HG02884 (cell line): Measurements from ENCODE around the gene ARID2.

Source experiments
- ATAC-seq: cut with Tn5 transposase; IDR thresholded peaks from one replicate; pipeline ENCODE4 v1.9.1; 2021; ENCODE audit warnings: mild to moderate bottlenecking, moderate library complexity; ENCODE audit not compliant: unreplicated experiment

ARID2 gene

DNA sequence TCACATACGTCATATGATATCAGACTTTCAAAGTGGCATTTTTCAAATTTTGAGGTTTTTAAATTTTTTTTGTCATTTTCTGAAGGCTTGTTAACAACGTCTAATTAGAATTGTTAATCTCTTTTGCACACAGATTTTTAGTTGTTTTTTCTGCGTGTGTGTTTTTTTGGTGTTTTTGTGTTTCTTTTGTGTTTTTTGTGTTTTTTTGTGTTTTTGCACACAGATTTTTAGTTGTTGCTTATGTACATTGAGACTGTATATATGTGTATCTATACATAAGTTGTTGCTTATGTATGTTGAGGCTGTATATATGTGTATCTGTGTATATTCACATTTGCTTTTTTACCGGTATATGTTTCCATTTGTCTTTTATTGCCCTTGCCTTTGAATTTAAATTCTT is 30.8 kb downstream of the ARID2 start:
- ATAC-seq, result no peak

DNA sequence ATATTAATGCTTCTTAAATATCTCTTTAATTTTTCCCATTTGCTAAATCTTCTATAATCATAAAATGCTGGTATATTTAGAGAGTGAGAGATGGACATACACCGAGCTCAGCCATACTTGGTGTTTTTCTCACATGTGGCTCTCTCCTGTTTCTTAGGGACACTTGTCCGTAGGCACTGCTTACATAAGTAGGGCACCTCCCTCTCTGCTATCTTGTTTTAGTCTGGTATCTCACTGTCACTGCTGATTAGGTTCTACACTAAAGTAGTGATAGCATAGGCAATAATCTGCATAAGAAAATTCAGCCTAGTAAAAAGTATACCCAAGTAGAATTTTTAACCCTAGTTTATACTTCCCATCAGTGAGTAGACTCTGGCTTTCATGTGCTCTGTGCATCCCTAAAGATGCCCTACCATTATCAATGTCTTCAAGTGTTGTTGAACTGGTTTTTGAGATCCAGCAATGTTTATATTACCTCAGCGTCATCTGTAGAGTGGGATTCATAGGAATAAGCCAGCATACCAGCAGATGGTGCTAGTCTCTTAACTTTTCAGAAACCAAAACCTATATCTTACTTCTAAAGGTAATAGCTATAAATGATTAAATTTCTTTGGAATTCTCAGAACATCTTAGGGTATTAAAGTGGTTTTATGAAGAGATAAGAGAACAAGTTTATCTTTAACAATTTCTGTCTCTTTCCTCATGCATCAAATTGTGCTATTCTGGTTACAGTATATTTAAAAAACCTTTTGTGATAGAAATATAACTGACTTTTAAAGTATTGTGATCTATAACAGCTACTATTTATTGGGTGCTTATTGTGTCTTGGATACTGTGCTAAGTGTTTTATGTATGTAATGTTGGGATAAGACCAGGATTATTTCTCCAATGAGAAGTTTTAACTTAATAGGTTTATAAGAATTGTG is 32.9 kb downstream of the ARID2 start:
- peak; percentile 47 for ATAC-seq

DNA sequence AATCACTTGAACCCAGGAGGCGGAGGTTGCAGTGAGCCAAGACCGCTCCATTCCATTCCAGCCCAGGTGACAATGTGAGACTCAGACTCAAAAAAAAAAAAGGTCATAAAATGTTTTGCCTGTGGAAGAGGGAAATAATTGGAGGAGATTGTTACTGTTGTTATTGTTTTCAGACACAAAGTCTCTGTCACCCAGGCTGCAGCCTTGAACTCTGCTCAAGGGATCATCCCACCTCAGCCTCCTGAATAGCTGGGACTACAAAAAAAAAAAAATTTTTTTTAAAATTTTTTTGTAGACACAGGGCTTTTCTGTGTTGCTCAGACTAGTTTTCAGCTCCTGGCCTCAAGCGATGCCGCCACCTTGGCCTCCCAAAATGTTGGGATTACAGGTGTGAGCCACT is 33.9 kb downstream of the ARID2 start:
- no peak for ATAC-seq

GRCh38 chr12:45768194-45768593 is 38.7 kb downstream of the ARID2 start:
- no peak for ATAC-seq

- ATAC-seq, result no peak
Measured at GRCh38 chr12:45773747-45774146, 44.2 kb downstream of the ARID2 start.

GRCh38 chr12:45774508-45775162 is 45.1 kb downstream of the ARID2 start:
- ATAC-seq, result no peak

DNA sequence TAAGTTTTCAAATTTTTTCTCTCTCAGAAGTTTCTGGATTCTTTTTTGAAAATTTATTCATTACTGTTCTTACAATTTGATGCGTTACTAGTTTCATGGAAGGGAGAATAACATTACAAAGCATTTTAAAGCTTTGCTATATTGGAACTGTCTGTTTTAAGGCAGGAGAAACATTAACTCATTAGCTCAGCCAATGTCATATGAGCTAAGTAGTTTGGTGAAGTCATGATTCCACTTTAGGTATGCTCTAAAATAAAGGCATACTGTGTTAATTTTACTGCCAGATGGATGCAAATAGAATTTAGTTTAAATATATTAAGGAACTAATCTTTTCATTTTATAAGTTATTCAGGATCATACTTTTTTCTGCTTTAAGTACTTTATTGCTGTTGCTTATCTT is 46.0 kb downstream of the ARID2 start:
- no peak for ATAC-seq

GRCh38 chr12:45775964-45776363 is 46.5 kb downstream of the ARID2 start:
- no peak for ATAC-seq

DNA sequence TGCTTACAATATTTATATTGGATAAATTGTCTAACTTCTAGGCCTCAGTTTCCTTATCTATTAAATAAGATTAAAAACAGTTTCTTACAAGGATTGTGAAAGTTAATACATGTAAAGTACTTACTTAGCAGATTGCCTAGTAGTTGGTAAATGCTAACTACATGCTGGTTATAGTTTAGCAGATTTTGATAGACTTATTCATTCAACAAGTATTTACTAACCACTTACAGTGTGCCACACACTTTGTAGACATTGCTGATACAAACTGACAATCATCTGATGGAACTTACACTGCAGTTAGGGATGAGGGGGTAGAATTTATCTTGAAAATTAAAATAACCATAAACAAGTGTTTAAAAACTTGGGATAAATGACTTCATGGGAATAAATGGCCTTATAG is 50.4 kb downstream of the ARID2 start:
- ATAC-seq, result no peak

DNA sequence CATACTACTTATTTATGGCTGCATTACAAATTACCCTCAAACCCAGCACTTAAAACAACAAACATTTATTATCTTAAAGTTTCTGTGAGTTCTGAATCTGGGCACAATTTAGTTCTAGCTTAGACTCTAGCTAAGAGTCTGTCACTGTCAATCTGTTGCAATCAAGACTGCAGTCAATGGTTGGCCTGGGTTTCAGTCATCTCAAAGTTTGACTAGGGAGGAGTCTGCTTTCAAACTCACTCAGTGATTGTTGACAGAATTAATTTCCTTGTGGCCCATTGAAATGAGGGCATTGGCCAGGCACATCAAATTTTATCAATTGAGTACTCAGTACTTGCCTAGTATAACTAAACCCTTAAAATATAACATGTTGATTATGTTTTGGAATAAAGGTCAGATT is 51.6 kb downstream of the ARID2 start:
- ATAC-seq, result no peak

DNA sequence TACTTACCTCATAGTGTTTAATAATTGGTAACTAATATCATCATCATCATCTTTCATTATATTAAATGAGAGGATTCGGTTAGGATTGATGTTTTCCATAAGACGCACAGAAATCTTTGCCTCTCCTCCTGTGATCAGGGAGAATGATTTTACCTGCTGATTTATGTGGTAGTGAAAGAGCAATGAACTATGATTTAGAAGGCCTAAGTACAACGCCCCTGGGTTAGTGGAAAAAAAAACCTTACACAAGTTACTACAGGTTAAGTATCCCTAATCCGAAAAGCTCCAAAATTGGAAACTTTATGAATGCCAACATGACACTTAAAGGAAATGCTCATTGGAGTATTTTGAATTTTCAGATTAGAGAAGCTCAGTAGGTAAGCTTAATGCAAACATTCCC is 55.8 kb downstream of the ARID2 start:
- no peak for ATAC-seq

DNA sequence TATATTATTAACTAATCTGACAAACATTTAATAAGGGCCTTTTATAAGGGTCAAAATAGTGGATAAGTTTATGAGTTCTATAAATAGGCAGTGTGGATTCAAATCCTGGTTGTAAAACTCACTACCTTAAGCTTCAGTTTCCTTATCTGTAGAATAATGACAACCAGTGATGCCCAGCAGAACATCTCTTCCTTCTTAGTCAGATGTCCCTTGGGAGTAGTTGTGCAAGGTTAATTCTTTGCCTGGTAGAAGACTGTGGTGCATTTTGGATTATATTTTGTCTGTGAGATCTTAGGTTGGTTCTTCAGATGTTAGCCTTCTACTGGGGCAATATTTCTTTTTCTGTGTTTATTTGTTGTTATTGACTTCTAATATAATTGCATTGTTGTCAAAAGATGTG is 59.5 kb downstream of the ARID2 start:
- no peak for ATAC-seq

GRCh38 chr12:45794422-45794821 is 64.9 kb downstream of the ARID2 start:
- ATAC-seq, result no peak

DNA sequence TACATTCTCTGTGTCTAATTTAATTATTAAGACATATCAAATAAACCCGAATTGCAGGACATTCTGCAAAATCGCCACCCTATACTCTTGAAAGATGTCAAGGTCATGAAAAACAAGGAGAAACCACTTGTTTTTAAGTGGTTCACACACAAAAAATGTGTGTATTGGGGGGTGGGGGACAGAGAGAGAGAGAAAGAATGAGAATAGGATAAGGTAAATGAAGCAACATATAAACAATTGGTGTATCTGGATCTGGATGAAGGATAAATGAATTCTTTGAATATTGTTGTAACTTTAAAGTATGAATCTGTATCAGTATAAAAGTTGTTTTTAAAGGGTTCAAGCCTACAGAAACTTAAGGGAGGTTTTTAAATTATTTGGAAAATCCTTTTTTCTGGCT is 72.1 kb downstream of the ARID2 start:
- ATAC-seq, result no peak

DNA sequence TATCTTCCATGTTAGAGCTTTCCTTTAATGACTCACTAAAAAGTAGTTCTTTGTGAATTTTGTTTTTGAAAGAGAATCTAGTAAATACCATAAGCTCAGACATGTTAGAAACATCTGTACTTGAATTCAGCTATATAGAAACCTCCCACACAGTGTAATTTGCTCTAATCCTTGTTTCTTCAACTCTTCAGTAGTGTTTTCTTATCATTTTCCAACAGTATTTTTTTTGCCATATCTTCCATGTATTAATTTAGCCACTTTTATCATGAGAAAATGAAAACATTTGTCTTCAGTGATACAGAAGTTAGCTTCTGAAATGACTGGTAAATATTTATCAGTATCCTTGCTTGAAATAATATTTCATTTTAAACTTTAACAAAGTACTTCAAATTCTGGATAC is 73.6 kb downstream of the ARID2 start:
- ATAC-seq, result no peak

DNA sequence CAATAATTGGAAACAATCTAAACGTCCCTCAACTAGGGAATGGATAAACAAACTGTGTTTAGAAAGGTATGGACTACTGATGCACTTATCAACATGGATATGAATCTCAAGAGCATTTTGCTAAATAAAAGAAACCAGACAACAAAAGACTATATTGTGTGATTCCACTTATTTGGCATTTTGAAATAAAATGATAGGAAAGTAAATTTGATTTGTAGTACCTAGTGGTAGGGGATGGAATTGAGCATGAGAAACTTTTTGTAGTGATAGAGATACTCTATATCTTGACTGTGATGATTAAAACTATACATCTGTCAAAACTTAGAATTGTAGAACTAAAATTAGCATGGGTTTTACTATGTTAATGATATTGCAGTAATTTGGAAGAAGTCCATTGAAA is 87.1 kb downstream of the ARID2 start:
- ATAC-seq, result no peak

GRCh38 chr12:45827974-45828373 is 98.5 kb downstream of the ARID2 start:
- ATAC-seq, result no peak

GRCh38 chr12:45828402-45828801 is 98.9 kb downstream of the ARID2 start:
- peak; percentile 88 for ATAC-seq

GRCh38 chr12:45831590-45831989 is 102.1 kb downstream of the ARID2 start:
- no peak for ATAC-seq

DNA sequence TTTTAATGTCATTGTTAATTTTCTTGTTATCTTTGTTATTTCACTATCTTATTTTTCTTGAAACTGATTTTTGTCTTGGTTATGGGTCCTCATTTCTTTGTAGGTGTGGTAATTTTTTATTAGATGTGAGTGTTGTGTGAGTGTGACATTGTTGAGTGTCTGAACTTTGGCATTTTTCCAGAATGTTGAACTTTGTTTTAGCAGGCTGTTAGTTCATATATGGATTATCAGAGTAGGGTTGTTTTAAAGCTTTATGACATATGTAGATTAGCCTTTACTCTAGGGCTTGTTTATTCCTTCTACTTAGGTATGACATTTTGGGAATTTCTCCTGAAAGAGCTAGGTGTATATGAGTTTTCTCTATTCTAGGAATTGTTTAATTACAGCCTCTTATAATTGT is 103.9 kb downstream of the ARID2 start:
- ATAC-seq, result no peak

DNA sequence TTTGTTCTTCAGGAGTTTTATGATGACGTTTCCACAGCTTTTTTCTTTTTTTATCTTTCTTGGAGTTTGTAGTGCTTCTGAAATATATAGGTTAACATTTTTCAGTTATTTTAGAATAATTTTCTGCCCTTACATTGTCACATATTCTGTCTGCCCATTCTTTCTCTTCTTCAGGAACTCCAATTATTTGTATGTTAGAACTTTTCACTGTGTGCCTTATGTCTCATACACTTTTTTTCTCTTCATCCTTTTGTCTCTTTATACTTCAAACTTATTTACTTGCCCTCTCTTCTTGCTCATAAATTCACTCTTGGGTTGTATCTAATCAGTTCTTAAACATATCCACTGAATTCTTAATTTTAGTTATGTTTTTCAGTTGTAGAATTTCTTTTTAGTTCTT is 105.3 kb downstream of the ARID2 start:
- ATAC-seq, result no peak

DNA sequence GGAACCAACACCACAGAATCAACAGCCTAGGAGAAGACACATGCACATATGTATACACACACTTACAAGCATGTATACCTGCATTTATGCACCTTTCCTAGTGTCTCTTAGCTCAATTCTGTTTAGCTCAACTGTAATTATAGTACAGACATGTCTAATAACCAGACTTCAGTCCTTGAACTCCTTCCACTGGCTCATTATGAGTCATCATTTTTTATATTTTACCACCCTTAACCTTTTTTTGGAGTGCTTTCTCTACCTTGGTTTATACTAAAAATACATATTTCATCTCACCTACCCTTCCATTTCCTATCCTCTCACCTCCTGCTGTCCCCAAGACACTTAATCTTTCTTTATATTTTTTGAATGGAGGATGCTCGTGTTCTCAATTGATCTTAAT is 110.4 kb downstream of the ARID2 start:
- no peak for ATAC-seq
